SH-SY5Y (cell line): ENCODE results near the gene TSGA10IP.

Source experiments
- GATA2 ChIP-seq: IDR thresholded peaks from 2 replicates; pipeline ENCODE4 v1.6.1; 2011; ENCODE audit warnings: mild to moderate bottlenecking, low read depth, low read length
- GATA3 ChIP-seq: IDR thresholded peaks from 2 replicates; pipeline ENCODE4 v1.6.1; 2011; ENCODE audit warnings: low read depth, mild to moderate bottlenecking, low read length, moderate library complexity

TSGA10IP gene

DNA sequence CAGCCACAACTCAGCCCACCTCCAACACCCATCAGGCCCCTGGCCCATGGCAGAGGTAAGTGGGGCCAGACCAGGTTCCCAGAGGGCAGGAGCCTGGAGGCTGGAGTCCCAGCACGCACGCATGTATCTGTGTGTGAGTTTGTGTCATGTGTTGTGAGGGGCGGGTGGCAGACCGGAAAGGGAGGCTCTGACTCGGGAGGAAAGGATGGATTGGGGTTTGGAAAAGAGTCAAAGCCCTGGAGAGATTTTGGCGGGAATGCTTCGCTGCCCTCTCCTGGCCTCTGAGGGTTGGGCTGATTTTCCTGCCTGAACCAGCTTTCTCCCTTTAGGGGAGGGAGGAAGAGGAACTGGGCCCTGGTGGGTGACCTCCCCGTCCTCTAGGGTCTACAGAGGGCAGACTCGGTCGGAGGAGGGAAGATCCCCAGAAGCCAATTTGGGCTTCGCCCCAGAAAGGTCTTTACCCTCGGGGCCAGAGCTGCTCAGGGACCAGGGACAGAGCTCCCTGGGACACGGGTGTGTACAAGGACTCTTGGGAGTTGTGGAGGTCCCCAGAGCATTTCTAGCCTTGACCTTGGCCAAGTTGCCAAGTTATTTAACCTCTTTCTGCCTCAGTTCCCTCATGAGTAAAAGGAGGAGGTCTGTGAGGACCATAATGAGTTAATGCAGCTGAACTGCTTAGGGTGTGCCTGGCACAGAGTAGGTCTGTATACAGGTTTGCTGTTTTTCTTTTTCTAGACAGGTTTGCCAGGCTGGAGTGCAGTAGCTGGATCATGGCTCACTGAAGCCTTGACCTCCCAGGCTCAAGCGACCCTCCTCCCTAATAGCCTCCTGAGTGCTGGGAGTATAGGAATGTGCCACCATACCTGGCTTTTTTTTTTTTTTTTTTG lies 33.4 kb upstream of the TSGA10IP start:
- no peak for TF ChIP-seq GATA2
- no peak for TF ChIP-seq GATA3

DNA sequence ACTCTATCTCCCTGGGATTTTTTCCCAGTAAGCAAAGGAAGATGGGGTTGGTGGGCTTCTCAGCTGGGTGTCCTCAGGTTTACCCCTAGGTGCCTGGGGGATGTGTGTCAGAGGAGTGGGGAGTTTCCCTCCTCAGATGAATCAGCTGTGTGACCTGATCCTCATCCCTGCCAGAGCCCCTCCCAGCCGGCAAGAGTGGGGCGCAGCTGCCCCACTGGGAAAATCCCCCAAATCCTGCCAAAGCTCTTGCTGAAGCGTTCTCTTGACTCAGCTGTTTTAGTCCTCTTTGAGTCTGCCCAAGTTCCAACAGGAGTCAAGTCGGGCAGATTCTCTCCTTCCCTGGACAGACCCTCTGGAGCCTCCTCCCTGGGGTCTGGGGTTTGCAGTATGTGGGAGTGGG lies 32.4 kb upstream of the TSGA10IP start:
- TF ChIP-seq GATA2: no peak
- TF ChIP-seq GATA3: no peak

DNA sequence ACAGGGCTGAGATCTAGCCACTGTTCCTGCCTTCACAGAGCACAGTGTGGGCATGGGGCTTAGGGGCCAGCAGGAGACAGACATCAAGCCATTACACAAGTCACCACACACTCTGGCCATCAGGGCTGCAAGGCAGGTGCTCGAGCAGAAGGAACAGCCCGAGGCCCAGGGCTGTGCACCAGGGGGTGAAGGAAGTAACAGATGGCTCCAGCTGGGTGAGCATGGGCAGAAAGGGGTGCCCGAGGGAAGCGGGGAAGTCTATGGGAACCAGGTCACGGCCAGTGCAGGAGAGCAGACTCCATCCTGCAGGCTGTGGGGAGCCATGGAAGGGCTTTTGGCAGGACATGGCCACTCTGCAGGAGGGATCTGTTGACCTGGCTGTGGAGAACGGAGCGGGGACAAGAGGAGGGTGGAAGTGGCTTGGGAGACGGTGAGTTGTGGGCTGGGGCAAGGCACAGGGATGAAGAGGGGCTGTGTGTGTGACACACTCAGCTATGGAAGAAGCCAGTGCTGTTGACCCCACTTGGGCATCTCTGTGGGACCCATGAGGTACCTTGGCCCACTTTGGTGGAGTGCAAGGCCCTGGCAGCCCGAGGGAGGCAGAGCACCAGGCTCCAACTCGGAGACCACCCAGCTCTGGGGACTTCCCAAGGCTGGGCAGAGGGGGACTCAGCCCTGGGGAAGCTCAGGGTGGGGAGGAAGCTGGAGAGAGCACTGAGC lies 30.0 kb upstream of the TSGA10IP start:
- TF ChIP-seq GATA2 (no peak), GATA3 (no peak)

DNA sequence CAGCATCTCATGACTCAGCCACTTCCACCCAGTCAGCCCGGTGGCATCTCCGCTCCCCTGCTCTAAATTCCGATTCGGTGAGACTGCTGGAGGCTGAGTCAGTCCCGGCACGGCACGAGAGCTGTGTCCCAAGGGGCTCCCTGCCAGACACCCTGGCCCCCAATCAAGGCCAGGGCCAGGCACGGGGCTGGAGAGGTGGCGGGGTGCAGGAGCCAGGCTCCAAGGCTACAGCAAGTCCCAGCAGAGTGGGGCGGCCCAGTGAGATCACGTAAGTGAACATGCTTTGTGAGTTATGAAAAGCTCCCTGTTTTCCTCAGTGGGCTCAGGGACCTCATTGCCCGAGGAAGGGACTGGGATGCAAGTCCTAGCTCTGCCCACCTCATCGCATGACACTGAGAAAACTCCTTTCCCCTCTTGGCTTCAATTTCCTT lies 29.4 kb upstream of the TSGA10IP start:
- TF ChIP-seq GATA3 (no peak), GATA2 (no peak)

DNA sequence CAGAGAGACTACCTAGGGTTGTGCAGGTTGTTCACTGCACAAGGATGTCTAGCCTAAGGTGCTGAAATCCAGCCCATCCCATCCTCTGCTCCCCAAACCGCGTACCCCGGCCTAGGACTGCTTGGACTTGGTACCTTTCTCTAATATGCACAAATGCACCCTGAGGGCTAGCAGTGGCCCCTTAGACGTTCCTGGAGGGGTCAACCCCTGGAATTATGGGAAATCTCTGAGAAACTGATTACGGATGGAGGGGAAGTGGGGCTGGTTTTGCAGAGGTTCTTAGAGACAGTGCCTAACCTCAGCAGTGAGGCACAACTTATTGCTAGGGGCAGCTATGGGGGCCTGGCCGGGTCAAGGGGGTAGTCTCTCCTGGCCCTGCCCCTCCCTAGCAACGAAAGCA lies 28.9 kb upstream of the TSGA10IP start:
- TF ChIP-seq GATA3: no peak
- no peak for TF ChIP-seq GATA2

DNA sequence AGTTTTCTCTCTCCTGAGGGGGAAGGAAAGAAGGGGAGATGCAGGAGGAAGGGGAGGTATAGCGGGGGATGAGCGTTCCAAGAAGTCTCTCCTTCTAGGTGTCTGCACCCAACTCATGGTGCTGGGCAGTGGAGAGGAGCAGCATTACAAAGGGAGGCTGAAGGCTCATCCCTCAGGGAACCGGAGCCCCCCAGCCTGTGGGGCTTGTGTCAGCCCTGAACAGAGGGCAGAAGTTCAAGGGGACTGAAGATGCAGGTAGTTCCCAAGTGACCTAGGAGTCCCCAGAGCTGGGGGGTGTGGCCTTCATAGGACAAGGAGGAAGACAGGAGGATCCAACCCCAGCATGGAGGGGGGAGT lies 28.2 kb upstream of the TSGA10IP start:
- TF ChIP-seq GATA2 (no peak), GATA3 (no peak)

DNA sequence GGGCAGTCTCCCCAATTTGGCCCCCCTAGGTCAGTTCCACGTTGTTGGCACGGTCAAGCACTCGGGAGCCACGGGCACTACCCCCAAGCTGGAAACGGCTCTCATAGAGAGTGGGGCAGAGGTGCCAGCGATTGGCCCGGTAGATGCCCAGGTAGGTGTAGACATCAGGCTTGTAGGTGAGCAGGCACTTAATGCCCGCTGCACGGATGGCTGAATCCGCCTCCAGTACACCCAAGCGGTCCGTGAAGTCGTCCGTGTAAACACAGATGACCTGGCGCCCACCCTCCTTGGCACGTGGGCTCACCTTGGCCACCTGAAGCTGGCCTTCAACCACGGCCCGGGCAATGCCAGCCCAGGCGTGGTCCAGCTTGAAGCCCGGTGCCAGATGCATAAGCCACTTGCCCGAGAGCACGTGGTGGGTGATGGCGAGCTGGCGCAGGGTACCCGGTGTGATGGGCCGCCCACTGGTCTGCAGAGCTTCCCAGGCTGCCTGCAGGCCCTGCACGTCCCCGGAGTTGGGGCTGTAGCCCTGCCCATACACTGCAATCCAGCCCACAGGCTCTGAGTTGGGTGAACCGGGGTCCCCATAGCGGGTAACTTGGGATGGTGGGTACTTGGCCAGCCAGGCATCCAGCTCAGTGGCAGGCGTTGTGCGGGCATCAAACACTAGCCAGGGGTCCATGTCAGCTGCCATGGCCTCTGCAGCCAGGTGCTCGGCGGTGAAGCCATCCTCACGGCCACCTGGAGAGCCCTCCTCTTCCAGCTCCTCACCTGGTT lies 27.7 kb upstream of the TSGA10IP start:
- no peak for TF ChIP-seq GATA3
- no peak for TF ChIP-seq GATA2

DNA sequence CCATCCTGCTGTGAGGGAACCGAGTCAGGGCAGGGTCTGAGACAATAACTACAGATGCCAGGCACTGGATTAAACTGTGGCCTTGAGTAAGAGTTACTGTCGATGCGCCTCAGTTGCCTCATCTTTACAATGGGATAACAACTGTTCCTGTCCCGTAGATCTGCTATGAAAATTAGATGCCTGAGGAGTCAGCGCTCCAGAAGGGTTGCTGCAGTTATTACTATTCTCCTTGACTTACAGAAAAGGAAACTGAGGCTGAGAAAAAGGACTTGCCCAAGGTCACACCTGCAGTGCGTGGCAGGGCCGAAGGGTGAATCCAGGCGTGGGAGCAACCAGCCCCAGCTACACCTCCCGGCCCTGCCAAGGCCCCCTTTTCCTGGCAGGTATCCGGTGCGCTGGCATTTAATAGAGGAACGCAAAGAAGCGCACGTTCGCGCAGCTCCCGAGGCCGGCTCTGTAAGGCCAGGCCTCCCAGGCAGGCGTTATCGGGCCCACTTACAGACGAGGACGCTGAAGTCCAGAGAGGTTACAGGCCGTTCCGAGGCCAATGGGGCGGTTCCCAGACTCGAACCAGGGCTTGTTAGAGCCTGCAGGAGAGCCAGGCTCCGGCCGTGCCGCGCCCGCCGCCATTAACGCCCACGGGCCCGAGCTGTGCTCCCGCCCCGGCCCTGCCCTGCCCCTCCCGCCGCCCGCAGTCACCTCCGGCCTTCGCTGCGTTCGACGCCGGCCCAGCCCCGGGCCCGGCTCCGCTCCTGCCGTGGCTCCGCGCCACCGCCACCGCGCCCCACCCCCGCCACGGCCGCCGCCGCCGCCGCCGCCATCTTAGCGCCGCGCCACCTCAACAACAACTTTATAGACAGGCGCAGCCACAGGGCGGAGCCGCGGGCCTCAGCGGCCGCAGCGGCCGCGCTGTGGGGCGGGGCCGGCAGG lies 26.8 kb upstream of the TSGA10IP start, which contains the start of gene C11orf68:
TSS of gene C11orf68 (minus strand) at position 852 of the 930 bp plus-strand sequence. CDS start at position 821, 31 bp downstream.
- TF ChIP-seq GATA2 (no peak), GATA3 (no peak)

DNA sequence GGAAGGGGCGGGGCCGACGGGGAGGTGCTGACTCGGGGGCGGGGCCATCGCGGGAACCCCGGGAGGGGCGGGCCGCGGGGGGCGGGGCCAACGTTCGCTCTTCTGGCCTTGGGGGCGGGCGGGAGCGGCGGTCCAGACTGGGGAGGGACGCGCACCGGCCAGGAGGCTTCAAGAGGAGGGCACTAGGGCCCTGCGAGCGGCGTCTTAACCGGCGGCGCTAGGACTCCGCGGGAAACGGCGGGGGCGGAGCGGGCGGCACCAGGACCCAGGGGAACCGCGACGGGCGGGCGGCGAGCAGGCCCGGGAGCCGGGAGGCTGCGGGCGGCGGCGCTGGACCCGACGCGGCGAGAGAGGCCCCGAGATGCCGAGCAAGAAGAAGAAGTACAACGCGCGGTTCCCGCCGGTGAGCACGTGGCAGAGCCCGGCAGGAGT lies 26.1 kb upstream of the TSGA10IP start, which contains the start of gene DRAP1:
TSS of gene DRAP1 (plus strand) at position 286 of the 432 bp plus-strand sequence. CDS start at position 362, 76 bp downstream.
- TF ChIP-seq GATA3 (no peak), GATA2 (no peak)

DNA sequence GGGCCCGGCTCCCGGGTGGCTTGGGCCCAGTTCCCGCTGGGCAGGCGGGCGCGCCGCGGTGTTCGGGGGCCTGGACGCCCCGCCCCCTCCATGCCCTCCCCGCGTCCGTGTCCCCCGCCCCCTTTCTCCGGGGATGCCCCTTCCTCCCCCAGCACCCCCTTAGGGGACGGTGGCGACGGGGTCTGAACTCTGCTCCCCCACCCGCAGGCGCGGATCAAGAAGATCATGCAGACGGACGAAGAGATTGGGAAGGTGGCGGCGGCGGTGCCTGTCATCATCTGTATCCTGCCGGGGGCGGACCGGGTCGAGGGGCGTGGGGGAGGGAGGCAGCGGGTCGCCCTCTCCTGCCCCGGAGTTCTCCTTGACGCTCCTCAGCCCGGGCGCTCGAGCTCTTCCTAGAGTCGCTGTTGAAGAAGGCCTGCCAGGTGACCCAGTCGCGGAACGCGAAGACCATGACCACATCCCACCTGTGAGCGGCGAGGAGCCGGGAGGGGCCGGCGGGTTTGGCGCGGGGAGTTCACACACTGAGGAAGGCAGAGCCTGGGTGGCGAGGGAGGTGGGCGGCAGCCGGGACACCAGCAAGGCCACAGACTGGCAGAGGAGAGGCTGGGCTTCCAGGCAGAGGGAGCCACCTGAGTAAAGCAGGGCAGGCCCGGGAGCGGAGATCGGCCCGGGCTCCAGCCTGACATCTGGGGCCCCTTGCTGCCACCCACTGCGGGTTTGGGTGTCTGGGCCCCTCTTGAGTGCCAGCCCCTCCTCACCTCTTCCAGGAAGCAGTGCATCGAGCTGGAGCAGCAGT lies 25.5 kb upstream of the TSGA10IP start:
- TF ChIP-seq GATA3 (no peak), GATA2 (no peak)

DNA sequence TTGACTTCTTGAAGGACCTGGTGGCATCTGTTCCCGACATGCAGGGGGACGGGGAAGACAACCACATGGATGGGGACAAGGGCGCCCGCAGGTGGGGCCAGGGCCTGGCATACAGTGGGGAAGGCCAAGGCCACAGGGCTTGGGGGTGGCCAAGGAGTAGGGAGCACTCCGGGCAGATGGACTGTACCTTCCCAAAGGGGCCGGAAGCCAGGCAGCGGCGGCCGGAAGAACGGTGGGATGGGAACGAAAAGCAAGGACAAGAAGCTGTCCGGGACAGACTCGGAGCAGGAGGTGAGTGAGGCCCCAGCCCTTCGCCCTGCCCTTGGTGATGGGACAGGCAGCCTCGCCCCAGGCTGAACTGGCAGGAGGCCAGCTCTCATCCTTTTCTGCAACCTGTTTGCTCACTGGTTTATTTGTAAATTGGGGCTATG lies 24.9 kb upstream of the TSGA10IP start:
- TF ChIP-seq GATA3: no peak
- no peak for TF ChIP-seq GATA2

DNA sequence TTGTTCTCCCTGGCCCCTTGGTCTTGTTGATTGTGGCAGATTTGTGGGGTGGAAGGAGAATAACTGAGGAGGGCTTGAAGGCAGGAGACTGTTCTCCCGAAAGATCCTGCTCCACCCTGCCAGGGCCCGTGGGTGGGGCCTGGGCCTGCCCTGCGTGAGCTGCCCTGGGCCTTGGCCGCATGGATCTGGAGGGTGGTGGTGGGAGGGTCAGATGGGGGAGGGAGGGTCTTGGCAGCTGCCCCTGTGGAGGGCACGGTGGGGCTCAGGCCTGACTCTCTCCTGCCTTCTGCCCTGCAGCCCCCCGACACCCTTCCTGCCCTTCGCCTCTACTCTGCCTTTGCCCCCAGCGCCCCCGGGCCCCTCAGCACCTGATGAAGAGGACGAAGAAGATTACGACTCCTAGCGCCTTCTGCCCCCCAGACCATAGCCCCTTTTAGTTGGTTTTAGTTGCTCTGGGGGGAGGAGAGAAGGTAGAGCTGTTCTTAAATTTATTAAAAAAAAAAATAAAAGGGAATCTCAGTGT lies 24.2 kb upstream of the TSGA10IP start:
- TF ChIP-seq GATA2: no peak
- no peak for TF ChIP-seq GATA3
